ENCODE measurements around the gene FKBP15. TPM values are rescaled to one million over a fixed set of nuclear protein-coding genes. Genes with fewer than 3 reads are reported as not detected.

The FKBP15 gene
- total and polyA plus RNA-seq, 2 of the 13 experiments (the other 11 are each of a cell fraction or from before 2014, with no cell fraction given): 12.3 to 18.6 TPM

DNA sequence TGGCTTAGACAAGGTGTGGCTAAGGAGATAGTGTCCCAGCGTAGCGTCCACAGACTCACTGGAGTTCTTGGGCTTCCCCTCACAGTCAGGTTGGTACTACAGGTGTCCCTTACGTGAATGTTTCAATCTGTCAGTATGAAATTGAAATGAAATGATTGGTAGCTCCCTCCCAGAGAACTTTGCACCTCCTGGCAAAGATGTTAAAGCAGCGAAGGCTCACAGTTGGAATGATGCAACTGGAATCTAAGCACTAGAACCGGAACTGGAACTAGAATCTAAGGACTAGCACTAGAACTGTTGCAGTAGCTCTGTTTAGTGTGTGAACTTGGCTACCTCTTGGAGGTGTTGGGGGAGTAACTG is 1.4 kb upstream of the FKBP15 start (continued):
- TF ChIP-seq, protein P1, sequence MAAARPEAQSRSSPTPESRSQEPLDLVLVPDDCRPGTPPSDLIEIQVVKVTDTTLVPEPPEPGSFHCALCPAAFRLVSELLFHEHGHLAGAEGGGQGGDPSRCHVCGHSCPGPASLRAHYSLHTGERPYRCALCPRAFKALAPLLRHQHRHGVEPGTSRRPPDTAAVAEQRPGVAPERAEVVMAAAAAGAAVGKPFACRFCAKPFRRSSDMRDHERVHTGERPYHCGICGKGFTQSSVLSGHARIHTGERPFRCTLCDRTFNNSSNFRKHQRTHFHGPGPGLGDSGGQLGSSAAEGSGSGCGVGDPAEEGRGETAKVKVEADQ (CRISPR knock-in tag; IDR thresholded peaks at IDR 0.05; ENCODE audit: borderline replicate concordance): 0 out of 2 replicates have a peak, but pooled peaks have one; percentile 10
- 0 out of 2 replicates have a peak, but pooled peaks have one; percentile 18 for TF ChIP-seq TGIF2 (CRISPR knock-in tag; IDR thresholded peaks at IDR 0.05)
- TF ChIP-seq, protein P2, sequence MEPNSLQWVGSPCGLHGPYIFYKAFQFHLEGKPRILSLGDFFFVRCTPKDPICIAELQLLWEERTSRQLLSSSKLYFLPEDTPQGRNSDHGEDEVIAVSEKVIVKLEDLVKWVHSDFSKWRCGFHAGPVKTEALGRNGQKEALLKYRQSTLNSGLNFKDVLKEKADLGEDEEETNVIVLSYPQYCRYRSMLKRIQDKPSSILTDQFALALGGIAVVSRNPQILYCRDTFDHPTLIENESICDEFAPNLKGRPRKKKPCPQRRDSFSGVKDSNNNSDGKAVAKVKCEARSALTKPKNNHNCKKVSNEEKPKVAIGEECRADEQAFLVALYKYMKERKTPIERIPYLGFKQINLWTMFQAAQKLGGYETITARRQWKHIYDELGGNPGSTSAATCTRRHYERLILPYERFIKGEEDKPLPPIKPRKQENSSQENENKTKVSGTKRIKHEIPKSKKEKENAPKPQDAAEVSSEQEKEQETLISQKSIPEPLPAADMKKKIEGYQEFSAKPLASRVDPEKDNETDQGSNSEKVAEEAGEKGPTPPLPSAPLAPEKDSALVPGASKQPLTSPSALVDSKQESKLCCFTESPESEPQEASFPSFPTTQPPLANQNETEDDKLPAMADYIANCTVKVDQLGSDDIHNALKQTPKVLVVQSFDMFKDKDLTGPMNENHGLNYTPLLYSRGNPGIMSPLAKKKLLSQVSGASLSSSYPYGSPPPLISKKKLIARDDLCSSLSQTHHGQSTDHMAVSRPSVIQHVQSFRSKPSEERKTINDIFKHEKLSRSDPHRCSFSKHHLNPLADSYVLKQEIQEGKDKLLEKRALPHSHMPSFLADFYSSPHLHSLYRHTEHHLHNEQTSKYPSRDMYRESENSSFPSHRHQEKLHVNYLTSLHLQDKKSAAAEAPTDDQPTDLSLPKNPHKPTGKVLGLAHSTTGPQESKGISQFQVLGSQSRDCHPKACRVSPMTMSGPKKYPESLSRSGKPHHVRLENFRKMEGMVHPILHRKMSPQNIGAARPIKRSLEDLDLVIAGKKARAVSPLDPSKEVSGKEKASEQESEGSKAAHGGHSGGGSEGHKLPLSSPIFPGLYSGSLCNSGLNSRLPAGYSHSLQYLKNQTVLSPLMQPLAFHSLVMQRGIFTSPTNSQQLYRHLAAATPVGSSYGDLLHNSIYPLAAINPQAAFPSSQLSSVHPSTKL (CRISPR knock-in tag; IDR thresholded peaks at IDR 0.05): peak; percentile 33; the same call in 1 of the 2 replicates
- TF ChIP-seq THAP11 (CRISPR knock-in tag; IDR thresholded peaks at IDR 0.05): peak; percentile 62; the same call in 1 of the 2 replicates
- peak; percentile 62 for TF ChIP-seq MED1 (CRISPR knock-in tag; IDR thresholded peaks at IDR 0.05)
- TF ChIP-seq EP300 (IDR thresholded peaks at IDR 0.05; ENCODE audit: low read depth in 2 of 2, low read length in 2 of 2): 0 out of 4 replicates have a peak, but pooled peaks of 1 of the 2 experiments have one; percentile 23
- no peak for TF ChIP-seq EP300 (CRISPR knock-in tag; IDR thresholded peaks at IDR 0.05; ENCODE audit: borderline replicate concordance)
- TF ChIP-seq FOSL2 (CRISPR knock-in tag; IDR thresholded peaks at IDR 0.05): peak; percentile 44; the same call in 1 of the 2 replicates
- peak; percentile 19; the same call in 1 of the 2 replicates for TF ChIP-seq NCOA2 (CRISPR knock-in tag; IDR thresholded peaks at IDR 0.05)
- TF ChIP-seq RFX3 (CRISPR knock-in tag; IDR thresholded peaks at IDR 0.05): no peak
- TF ChIP-seq MTA3 (CRISPR knock-in tag; IDR thresholded peaks at IDR 0.05): no peak
- TF ChIP-seq, protein P3, sequence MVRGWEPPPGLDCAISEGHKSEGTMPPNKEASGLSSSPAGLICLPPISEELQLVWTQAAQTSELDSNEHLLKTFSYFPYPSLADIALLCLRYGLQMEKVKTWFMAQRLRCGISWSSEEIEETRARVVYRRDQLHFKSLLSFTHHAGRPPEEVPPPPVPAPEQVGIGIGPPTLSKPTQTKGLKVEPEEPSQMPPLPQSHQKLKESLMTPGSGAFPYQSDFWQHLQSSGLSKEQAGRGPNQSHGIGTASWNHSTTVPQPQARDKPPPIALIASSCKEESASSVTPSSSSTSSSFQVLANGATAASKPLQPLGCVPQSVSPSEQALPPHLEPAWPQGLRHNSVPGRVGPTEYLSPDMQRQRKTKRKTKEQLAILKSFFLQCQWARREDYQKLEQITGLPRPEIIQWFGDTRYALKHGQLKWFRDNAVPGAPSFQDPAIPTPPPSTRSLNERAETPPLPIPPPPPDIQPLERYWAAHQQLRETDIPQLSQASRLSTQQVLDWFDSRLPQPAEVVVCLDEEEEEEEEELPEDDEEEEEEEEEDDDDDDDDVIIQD (CRISPR knock-in tag; IDR thresholded peaks at IDR 0.05; ENCODE audit: low read depth): peak; percentile 13; the same call in 1 of the 2 replicates

Data from HepG2 (cell line).